ENCODE measurements around the gene MTRF1.

GRCh38 chr13:41271456-41272285 is 8.3 kb upstream of the MTRF1 start:
- TF ChIP-seq CTCF (IDR thresholded peaks at IDR 0.05; ENCODE audit: low read length), result no peak
- TF ChIP-seq EZH2 (IDR thresholded peaks at IDR 0.05; ENCODE audit: borderline replicate concordance, low read length), result no peak

Data from OCI-LY1 (cell line).